ENCODE measurements around the gene GAB2.
"Not testable (repeated sequence)": the region's sequence is repeated elsewhere in the genome, so short reads cannot be mapped to it uniquely, and the experiment has no call there.

Gene GAB2

DNA sequence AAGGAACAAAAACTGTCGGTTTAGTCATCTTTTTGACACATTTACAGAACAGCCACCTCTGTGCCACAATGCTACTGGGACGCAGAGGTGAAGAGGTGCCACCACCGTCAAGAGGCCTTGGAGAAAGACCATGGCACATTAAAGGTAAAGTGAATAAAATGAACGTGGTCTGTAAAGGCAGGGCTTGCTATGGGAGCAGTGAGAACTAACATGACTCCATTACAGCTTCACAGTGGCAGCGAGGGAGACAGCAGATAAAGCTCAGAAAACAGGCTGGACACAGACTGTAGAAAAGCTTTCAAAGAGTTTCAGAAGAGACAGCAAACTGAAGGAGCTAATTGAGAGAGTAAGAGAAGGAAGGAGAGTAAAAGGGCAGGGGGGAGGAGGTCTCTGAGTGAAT is 102.9 kb downstream of the GAB2 start:
- no peak overlapping the region for H3K4me3 ChIP-seq (ENCODE audit: low read depth, low read length)

DNA sequence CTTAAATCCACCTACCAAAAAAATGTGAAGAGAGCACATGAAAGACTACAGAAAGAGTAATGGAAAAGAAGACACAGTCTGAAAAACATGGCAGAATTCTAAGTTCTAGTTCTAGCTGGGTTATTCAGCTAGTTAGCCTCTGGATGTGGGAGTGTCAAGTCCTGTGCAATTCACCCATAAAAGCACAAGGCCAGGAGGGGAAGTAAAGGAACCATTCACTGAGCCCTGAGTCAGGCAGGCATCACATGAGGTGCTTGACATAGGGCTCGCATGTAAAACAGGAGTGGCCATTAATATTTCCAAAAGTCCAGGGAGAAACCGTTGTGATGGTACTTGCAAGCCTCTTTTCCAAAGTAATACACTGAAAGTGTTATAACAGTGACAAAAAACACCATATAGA is 103.7 kb downstream of the GAB2 start:
- H3K4me3 ChIP-seq (ENCODE audit: low read depth, low read length) = no peak overlapping the region

DNA sequence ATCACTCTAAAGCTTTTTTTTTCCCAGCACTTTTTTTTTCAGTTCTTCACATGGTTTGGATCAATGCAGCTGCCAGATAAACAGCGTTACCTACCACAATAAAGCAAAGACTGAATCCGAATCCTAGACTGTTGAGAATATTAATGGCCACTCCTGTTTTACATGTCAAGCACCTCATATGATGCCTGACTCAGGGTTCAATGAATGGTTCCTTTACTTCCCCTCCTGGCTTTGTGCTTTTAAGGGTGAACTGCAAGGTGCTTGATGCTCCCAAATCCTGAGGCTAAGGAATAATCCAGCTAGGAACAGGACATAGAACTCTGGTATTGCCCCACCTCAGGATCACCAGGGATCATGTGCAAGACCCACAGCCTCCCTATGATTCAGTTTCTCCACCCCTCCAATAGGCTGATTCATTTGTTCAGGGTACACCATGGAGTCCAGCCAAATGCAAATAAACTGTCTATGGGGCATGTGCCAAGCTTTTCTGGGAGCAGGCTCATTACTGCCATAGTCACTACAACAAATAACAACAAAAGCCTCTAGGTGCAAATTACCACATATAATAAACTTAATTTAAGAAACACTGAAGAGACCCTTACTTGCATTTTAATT is 104.3 kb downstream of the GAB2 start:
- no peak overlapping the region for H3K4me3 ChIP-seq (ENCODE audit: low read depth, low read length)

DNA sequence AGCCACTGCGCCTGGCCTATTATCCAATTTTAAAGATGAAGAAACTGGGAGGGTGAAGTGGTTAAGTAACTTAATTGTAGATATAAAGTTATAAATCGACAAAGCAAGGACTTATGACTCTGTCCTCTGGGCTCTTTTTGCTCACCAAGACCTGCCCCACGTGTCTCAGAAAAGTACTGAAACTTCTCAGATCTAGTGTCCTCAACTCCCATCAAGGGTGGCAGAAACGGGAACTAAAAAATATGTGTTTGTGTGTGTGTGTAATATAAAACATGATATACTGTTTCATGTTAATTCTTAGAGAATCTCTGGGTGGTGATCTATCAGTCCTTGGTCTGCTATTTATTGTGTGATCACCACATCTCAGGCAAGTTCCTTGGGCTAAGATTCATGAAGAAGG is 104.9 kb downstream of the GAB2 start:
- no peak overlapping the region for H3K4me3 ChIP-seq (ENCODE audit: low read depth, low read length)

DNA sequence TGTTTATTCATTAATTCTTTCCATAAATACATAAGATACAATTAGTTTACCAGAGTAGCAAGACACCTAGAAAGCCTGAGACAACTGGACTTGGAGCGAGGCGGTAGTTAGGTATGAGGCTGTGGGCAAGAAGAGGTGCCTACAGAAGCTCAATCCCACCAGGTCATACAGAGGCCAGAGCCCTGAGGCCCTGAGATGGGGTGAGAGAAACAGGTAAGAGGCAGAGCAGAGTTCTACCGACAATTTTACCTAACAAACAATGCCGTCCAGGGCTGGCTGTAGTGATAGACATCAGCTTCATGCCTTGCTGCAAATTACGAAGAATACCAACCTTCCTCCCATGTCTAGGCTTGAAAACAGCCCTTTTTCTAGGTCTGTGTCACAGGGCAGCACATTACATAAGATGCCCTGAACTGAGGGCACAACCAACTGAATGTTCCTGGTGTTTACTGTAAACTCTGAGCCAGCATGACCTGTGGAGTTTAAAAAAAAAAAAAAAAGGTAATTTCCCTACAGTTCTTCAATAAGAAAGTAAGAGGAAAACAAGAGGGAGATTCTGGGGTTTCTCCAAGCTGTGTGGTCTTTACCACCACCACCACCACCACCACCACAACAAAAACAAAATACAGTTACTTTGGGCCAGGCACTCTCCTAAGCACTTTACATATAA is 105.8 kb downstream of the GAB2 start:
- H3K4me3 ChIP-seq (ENCODE audit: low read depth, low read length) = no peak overlapping the region

DNA sequence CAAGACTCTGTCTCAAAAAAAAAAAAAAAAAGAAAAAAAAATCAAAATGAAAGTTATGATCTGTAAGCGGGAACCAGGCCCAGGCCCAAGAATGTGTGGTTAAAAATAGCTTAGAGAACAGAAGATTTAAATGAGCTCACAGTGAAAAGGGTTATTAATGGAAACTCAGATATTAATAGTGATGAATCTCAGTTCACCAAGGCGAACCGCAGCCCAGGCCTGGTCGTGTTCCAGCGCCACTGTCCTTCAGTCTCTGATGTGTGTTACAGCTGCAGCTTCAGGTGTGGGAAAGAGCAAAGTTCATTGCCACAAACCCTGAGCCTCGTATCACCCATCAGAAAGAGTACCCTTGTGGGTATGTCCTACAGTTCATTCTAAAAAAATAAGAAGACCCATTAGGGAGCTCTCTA is 107.1 kb downstream of the GAB2 start:
- no peak overlapping the region for H3K4me3 ChIP-seq (ENCODE audit: low read depth, low read length)

DNA sequence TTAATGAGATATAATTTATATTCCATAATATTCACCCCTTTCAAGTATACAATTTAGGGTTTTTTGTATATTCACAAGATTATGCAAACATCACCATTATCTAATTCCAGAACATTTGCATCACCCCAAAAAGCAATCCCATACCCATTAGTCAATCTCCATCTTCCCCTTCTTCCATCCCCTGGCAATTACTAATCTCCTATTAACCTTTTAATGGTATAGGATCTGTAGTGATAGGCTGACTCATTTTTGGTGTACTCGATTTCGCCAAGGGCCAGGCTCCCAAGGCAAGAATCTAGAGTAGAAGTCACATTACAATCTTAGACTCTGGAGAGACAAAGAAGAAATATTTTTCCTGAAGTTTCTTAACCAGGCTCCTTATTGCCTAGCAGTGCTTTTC is 113.4 kb downstream of the GAB2 start:
- H3K4me3 ChIP-seq (ENCODE audit: low read depth, low read length) = no peak overlapping the region

DNA sequence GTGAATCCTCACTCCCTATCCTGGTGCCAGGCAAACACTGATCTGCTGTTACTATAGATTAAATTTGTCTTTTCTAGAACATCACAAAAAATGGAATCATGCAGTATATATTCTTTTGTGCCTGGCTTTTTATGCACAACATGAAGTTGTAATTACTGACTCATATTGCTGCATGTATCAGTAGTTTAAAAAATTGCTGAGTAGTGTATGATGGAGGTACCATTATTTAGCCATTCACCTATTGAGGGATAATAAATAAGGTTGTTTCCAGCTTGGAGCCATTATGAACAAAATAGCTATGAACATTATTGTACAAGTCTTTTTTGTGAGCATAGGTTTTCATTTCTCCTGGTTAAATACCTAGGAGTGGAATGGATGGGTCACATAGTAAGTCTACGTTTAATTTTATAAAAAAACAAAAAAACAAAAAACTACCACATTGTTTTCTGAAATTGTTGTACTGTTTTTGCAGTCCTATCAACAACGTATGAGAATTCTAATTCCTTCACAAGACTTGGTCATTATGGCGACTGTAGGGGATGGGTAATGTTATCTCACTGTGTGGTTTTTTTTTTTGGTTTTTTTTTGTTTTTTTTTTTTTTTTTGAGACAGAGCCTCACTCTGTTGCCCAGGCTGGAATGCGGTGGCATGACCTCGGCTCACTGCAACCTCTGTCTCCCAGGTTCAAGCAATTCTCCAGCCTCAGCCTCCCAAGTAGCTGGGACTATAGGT is 117.3 kb downstream of the GAB2 start:
- no peak overlapping the region for H3K4me3 ChIP-seq (ENCODE audit: low read depth, low read length)

DNA sequence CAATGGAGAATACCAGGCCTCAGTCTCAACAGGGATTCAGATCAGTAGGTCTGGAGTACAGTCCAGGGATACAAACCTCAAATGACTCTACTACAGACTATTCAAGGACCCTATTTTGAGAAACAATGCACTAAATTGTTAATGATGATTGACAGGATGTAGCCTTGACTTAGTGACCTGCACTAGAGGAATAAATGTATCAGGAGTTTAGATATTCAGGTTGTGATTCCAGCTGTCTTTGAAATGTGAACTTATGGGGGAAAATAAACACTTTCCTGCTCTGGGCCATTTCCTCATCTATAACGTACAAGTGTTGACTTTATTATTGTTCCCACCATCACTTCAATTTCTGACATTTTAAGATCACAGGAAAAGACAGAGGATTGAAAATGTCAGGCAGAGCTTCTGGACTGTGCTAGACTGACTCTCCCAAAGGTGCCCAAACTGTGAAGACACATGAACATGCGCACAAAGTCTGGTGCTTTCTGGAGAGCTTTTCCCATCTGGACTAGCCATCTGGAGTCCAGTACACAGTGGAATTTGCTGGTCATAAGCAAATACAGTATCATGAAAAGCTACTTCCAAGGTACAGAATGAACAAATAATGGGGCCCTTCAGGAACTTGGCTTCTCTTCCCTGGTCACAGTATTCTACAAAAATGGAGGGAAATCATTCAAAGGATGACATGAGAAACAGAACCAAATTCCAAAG is 118.5 kb downstream of the GAB2 start:
- H3K4me3 ChIP-seq (ENCODE audit: low read depth, low read length) = no peak overlapping the region

- no peak overlapping the region for H3K4me3 ChIP-seq (ENCODE audit: low read depth, low read length)
Observed at GRCh38 chr11:78298291-78298771, 119.3 kb downstream of the GAB2 start.

GRCh38 chr11:78295991-78296930 is 121.4 kb downstream of the GAB2 start:
- H3K4me3 ChIP-seq (ENCODE audit: low read depth, low read length) = no peak overlapping the region

GRCh38 chr11:78295347-78295746 is 122.3 kb downstream of the GAB2 start:
- H3K4me3 ChIP-seq (ENCODE audit: low read depth, low read length) = no peak overlapping the region

- not testable (repeated sequence) for H3K4me3 ChIP-seq (ENCODE audit: low read depth, low read length)
Observed at GRCh38 chr11:78294100-78294499, 123.5 kb downstream of the GAB2 start.

DNA sequence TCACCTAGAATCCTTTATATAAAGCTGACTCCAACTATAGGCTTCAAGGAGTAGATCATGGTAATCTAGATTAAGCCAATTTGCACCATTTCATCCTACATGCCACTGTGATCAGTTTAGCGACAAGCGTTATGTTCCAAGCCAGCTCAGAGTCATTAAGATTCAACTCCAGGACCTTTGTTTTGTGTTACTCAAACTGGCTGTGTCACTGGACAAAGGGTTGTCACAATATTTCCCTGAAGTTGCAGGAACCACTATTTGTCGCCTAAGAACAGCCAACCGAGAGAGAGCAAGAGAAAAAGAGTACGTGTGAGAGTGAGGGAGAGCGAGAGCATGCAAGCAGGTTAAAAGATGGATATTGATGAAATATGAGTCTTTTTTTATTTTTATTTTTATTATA is 124.1 kb downstream of the GAB2 start:
- no peak overlapping the region for H3K4me3 ChIP-seq (ENCODE audit: low read depth, low read length)

DNA sequence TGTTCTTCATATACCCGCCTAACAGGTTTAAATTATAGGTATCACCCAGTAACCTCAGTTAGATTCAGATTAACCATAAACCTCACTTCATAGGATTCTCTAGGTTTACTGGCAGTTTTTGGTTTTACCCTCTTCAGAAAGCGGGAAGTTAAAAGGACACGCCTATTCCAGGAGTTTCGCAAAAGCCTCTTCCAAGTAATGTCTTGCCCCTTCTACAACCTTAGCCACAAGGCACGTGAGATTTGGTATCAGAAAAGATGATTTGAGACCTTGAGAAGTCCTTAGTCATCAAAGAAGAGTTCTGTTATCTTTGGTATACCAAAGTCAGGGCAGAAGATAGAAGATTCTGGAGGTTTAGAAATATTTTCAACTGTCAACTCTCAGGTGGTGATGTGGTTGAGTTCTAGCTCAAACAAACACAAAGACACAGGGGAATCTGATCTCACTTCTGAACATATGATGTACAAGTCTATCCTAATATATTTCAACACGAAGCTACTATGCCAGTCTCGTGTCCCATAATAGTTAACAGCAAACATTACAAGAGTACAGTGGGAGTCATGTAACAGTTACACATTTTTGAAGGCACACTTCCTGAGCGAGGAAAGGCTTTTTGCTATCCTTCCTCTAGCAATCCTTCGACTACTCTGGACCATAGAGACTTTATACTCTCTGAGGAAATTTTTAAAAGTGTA is 125.4 kb downstream of the GAB2 start:
- no peak overlapping the region for H3K4me3 ChIP-seq (ENCODE audit: low read depth, low read length)

DNA sequence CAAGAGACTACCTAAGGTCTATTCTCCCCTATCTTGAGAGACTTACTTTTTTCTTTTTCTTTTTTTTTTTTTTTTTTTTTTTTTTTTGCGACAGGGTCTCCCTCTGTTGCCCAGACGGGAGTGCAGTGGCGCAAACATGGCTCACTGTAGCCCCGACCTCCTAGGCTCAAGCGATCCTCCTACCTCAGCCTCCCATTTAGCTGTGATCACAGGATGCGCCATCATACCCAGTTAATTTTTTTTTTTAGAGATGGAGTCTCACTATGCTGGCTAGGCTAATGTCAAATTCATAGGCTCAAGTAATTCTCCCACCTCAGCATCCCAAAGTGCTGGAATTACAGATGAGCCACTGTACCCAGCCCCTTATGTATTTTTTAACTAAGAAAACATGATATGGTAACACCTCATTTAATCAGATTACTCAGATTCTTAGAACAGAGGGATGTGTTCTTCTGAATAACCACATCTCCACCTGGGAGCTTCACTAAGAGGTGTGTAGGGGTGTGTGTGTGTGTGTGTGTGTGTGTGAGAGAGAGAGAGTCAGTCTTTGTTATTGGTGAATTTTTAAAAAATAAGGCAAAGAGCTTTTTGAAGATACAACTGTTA is 126.0 kb downstream of the GAB2 start:
- H3K4me3 ChIP-seq (ENCODE audit: low read depth, low read length) = no peak overlapping the region

DNA sequence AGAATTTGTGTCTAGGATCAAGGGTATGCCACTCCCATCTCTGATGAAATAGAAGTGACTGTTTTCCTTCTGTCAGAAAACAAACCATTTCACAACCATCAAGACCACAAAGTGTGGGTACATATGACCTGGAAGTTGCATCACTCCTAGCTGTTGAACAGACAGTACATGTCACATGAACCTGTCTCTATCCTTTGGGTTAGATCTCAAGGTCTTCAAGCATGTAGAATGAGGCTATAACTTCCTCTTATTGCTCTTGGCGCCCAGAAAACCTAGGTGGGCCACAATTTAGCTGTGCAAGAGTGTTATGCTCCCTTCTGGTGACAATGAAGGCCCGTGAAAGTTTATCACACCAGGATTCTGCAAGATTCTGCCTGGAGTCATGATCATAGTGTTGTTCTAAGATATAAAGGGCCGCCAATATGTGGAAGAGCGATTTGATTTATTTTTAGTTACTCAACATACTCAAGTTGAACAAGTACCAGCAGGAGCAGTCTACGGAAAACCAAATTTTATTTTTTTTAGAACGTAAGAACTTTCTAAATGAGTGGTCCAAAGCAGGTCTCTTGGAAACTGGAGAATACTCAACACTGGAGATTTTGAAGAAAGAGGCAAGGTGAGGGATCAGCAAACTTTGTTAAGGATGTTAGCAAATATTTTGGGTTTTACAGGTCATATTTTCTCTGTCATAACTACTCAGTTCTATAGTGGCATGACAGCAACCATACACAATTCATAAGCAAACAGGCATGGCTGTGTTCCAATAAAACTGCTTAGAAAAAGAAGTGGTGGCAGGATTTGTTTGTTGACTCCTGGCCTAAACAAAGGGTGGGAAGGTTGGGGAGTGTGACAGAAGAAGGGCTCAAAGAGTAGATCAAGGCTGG is 127.1 kb downstream of the GAB2 start:
- no peak overlapping the region for H3K4me3 ChIP-seq (ENCODE audit: low read depth, low read length)

DNA sequence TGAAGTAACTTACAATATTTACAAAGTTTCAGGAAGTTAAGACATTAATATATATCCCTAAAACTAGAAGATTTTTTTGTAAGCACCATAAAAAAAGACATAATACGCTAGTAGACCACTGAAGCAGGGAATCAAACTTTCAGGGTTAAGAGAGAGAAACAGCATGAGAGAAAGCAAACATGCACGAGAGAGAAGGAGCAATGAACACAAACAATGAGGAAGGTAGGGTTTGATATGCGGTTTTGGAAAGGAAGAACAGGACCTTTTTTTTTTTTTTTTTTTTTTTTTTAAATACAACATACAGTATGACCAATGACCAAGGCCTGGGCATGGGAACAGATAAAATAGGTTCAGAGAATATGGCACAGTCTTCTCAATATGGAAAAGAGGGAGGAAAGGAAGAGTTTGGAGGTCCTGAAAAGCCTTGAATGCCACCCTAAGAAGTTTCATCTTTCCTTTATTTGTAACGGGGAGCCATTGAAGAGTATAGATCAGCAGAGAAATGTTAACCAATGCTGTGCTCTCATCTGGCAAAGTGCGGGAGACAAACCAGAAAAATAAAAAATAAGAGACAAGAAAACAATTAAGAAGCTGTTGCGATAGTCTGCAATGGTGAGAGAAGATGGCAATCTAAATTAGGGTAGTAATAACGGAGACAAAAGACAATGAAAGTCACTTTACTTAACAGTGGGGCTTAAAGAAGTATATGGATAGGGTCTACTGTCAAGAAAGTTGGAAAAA is 127.9 kb downstream of the GAB2 start:
- H3K4me3 ChIP-seq (ENCODE audit: low read depth, low read length) = no peak overlapping the region

Measured in iPS-11a (cell line).